Measurements from ENCODE around the gene GPAT2.

- no peak for TF ChIP-seq CTCF (IDR thresholded peaks at IDR 0.05)
- no peak for TF ChIP-seq EZH2phosphoT487 (IDR thresholded peaks at IDR 0.05)
Observed at GRCh38 chr2:96024336-96025193, 10.2 kb downstream of the GPAT2 start.
